Activated effector memory CD4-positive, alpha-beta T cell treated with anti-CD3 and anti-CD28 coated beads, Interleukin-2, amount 50 U/mL, for 16 hours (primary cell): ENCODE data around the gene RBM11.

ENCODE experiments used
- DNase-seq: peaks from one replicate; pipeline ENCODE4 v3.0.0-alpha.2; 2020

The RBM11 gene

DNA sequence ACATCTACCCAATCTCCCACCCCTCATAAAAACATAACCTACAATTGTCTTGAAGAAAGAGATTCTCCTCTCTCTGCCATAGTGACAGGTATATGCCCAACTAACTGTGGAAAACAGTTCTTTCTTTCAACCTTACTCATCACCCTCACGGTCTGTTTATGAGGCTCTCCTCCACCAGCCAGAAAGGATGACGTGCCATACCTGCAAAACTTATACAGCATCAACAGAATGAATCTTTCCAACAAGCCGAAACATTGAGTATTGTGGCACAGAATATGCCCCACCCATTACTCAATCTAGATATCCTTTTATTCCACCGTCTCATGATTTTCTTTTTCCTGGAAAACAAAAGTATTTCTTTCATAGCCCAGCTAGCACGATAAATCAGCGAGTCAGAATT is 55.7 kb downstream of the RBM11 start:
- DNase-seq = no peak

DNA sequence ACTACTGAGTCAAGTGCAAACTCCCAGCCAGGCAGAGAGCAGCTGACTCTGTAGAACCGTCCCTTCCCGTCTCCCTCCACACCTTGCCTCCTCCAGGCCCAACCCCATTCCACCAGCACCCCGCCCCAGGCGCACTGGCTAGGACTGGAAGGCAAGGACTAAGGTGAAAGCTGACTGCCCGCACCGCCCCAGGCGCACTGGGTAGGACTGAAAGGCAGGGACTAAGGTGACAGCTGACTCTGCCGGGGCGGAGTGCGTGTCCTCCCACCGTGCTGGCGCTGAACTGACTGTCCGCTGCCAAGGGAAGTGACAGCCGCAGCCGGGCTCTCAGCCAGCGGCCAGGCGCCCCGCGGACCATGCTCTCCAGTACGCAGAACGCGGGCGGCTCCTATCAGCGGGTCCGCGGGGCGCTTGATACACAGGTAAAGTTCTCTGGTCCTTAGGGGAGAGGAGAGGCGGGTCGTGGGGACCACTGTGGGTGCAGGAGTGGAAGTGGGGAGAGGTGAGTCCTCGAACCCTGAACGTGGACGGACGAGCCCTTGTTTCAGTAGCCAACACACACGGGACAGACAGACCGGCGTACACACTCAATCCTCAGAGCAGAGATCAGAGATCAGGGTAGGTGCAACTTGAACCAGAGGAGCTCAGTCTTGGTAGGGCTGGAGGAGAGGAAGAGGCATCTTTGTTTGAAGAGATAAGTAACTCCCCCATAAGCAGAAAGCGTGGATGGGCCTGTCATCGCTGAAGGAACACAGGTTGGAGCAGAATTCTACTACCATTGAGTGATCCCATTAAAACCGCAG is 58.0 kb downstream of the RBM11 start:
- DNase-seq = no peak

GRCh38 chr21:14275702-14276205 is 59.8 kb downstream of the RBM11 start:
- no peak for DNase-seq
